IPS-18c (cell line): ENCODE data around the gene PDXDC1.
"Not testable (repeated sequence)": the region's sequence is repeated elsewhere in the genome, so short reads cannot be mapped to it uniquely, and the experiment has no call there.

Source experiments
- H3K4me3 ChIP-seq: 2 replicates; pipeline ENCODE4 v1.7.0; 2013; ENCODE audit warnings: low read depth, mild to moderate bottlenecking, low read length, moderate library complexity; ENCODE audit not compliant: insufficient read depth
- H3K9me3 ChIP-seq: one replicate; pipeline ENCODE4 v1.6.1; 2013; ENCODE audit warnings: mild to moderate bottlenecking, low read length, moderate library complexity; ENCODE audit not compliant: control insufficient read depth, insufficient read depth

The PDXDC1 gene

DNA sequence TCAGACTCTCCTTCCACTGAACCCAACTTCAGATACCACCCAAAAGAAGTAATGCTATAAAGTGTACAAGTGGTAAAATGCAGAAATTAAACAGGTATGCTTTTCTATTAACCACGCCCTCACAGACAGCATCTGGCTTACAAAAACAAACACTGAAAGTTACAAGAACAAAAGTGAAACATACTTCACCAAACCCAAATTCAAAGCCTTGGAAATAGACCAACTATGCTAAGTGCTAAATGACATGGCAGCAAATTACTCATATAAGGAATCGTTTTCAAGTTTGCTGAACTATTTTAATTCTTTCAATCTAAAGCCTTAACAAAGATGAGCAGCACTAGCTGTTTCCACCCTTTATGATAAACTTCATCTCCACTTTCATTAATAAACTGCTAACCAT, 101.3 kb downstream of the PDXDC1 start:
- H3K9me3 ChIP-seq, H3K4me3 ChIP-seq: not testable (repeated sequence)

DNA sequence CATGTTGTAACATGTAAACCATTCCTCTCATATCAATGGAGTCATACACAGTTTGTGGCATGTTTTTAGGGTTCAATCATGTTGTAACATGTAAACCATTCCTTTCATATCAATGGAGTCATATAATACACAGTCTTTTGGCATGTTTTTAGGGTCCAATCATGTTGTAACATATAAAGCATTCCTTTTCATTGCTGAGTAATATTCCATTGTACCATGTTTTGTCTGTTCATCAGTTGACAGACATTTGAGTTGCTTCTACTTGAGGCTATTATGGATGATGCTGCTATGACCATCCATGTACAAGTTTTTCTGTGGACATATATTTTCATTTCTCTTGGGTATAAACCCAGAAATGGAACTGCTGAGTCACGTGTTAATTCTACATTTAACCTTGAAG, 106.1 kb downstream of the PDXDC1 start:
- H3K9me3 ChIP-seq, H3K4me3 ChIP-seq: not testable (repeated sequence)

DNA sequence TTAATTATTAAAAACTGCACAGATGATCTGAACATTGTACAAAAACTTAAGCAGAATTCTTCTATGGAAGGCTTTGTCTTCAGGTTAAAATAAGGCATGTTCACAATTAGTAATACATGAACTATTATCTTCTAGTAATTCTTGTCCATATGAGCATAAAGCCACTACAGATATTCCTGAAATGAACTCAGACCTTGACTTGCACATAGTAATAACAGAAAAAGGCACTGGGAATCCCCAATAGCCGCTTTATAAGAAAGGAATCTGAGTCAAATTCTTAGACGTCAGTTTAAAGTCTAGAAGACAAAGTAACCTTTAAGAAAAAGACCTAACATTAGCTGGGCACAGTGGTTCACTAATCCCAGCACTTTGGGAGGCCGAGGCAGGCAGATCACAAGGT, 108.0 kb downstream of the PDXDC1 start:
- not testable (repeated sequence) for H3K4me3 ChIP-seq

DNA sequence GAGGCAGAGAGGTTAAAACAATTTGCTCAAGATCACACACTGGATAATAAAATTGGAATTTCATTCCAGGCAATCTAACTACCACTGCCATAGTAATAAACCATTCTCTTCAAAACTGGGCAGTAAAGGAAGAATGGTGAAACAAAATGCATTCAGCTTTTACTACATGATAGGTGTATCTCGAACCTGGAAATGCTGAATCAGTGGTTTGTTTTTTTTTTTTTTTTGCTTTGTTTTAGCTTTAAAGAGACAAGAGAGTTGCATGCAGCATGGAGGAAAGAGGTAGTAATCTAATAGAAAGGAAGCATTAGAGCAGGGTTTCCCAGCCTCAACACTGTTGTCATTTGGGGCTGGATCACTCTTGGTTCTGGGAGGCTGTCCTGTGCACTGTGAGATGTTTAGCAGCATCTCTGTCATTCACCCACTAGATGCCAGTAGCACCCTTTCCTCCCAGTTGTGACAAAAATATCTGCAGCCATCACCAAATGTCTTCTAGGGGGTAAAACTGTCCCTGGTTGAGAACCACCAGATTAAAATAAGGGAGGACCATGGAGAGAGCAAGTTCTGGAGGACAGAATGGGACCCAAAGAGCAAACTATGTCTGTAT, 115.9 kb downstream of the PDXDC1 start:
- not testable (repeated sequence) for H3K4me3 ChIP-seq, H3K9me3 ChIP-seq

More for the DNA sequence above, 108.0 kb downstream of the PDXDC1 start:
- not testable (repeated sequence) for H3K9me3 ChIP-seq

DNA sequence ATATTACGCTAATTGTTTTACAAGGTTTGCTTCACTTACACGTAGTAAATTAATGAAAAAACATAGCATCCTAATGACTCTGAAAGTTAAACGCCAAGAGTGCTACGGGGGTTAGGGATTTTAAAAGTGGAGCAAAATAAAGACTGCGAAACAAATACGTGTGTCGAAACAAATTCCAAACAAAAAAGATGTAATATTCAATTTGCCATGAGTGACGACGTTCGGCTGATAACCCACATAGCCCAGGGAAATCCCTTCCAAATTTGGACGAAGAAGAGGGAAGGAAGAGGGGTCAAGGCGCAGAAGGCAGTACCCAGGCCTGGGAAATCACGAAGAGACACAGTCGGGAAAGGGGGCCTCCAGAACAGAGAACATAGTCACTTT, 118.7 kb downstream of the PDXDC1 start:
- H3K4me3 ChIP-seq, result peak overlapping the region; percentile 78

DNA sequence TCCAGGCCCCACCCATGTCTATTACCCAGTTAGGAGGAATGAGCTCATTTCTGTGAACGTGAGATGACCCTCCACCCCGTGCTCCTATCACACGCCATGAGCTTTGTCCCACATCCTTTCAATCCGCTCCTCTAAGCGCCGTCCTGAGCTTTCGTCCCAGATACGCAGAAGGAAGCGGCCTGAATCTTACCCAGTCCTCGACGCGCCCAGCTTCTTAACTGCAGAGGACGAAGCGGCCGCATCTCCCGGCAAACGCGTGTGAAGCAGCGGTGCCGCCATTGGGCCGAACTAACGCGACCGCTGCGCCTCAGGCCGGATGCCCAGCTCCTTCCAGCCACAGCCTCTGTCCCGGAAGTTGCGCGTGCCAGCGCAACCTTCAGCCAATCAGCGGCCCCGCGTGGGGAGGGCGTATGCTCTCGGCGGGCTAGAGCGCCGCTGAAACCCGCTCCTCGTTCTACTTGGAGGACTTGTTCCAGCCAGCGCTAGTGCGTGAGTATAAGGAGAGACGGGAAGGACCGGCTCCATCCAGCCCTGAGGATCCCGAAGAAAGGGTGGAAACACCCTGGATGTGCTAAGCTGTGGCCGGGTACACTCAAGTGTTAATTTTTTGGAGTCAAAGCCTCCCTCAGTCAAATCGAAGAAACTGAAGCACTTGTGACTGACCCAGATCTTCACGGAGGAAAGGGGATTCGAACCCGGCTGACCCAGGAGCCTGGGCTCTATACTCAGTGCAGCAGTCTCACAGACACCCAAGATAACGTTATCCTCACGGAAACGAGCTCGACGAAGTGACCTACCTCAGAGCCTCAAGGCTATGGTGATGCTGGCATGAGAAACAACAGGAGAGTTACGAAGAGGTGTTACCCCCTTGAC, 119.4 kb downstream of the PDXDC1 start, which contains the start of gene RRN3:
RRN3 (minus strand) TSS at position 318 of the 873 bp plus-strand sequence; CDS start at position 279, 39 bp downstream.
- H3K4me3 ChIP-seq, result peak within 1 kb of the TSS; percentile 78
- H3K9me3 ChIP-seq, result not testable (repeated sequence)

More for the DNA sequence above, 118.7 kb downstream of the PDXDC1 start:
- H3K9me3 ChIP-seq, result not testable (repeated sequence)

DNA sequence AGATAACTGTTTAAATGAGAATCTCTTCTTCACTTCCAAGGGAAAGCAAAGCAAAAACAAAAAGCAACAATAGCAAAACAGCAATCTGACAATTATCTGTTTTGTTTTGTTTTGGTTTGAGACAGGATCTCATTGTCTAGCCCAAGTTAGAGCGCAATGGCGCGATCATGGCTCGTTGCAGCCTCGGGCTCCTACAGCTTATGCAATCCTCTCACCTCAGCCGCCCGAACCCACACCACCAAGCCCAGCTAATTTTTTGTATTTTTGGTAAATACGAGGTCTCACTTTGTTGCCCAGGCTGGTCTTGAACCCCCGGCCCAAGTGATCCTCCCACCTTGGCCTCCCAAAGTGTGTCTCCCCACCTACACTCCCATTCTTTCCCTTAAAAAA, 121.8 kb downstream of the PDXDC1 start:
- not testable (repeated sequence) for H3K9me3 ChIP-seq, H3K4me3 ChIP-seq

DNA sequence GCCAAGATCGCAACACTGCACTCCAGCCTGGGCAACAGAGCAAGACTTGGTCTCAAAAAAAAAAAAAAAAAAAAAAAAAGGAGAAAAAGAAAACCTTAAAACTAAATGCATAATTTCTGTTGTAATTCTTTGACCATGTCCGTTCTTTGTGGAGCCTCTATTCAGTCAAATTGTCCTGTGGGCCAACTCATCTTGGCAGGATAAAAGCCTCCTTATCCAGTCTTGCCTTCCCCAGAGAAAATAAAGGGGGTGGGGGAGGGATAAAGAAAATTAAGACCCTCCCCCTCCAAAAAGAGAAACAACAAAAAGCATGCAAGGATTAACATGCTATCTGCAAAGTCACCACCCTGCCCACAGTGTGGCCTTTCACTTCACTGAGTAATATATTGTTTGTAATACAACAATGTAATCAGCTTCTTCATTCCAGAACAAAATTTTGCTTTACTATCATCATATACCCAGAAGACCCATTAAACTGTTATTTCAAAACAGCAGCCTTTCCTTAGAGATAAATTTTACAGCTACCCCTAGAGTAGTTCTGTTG, 124.6 kb downstream of the PDXDC1 start:
- H3K4me3 ChIP-seq, H3K9me3 ChIP-seq: not testable (repeated sequence)

DNA sequence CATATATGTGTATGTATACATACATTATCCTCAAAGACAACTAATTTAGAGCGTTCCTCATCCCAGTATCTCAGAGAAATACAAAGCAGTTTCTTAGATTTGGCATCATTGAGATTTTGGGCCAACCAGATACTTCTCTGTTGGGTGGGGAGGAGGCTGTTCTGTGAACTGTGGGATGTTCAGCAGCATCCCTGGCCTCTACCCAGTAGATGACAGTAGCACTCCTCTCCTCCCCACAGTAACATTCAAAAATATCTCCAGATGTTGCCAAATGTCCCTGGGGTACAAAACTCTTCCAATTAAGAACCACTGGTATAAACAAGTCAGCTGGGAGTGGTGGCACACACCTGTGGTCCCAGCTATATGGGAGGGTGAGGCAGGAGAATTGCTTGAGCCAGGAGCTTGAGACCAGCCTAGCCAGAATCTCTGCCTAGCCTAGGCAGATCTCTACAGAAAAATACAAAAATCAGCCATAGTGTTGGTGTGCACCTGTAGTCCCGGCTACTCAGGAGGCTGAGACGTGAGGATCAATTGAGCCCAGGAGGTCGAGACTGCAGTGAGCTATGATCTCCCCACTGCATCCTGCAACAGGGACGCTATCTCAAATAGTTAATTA, 125.7 kb downstream of the PDXDC1 start:
- H3K4me3 ChIP-seq, H3K9me3 ChIP-seq: not testable (repeated sequence)

DNA sequence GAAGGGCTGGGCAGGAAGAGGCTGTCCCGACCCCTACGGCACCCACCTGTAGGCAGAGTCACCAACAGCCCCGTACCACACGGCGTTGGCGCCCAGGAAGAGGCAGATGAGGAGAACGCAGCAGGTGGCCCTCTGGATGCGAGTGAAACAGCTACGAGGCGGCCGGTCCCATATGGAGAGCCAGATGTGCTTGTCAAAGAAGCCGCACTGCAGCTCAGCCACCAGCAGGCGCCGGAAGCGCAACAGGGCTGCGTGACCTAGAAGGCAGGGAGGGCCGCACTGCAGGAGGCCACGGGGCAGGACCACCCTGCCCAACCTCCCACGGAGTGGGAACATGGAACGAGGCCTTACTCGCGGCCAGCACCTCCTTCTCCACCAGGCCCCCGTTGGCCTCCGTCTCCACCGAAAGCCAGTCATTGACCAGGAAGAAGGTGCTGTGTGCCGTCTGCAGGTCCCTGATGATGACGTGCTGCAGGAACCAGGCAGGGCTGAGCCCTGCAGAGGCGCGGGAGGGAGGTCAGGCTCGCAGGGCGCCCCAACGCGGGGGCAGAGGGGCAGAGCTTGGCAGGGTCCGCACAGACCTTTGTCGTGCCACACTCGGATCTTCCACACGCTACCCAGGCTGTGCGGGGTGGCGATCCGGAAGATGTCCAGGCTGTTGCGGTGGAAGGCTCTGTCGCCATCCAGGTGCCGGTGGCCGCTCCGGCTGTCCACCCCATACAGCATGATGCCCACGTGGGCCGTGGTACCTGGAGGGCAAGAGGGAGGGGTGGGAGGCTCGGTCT, 153.0 kb downstream of the PDXDC1 start:
- not testable (repeated sequence) for H3K9me3 ChIP-seq, H3K4me3 ChIP-seq

DNA sequence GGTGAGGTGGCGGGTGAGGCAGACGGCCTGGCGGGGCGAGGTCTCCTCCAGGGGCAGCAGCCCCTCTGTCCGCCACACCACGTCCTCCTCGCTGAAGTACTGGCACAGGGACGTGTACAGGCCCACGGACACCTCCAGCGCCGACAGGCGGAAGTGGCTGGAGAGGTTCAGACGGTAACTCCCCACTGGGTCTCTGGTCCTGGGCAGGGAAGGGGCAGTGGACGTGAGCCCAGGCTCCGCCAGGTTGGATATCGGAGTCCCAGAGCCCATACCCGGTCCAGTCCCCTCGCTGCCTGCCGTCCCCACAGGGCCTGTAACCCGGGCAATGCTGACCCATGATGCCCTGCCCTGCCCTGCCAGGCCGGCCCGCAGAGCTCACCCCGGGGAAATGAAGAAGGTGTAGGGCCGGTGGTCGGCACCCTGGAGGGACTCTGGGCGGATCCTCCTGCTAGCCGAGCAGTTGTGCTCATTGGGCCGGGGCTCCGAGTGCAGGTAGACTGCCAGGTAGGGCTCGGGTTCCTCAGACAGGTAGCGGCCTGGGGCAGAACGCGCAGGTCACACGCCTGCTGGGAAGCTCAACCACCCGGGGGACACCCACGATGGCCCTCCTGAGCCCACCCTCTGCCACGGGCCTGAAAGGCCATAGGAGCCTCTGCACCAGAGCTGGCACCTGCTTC, 155.6 kb downstream of the PDXDC1 start:
- H3K4me3 ChIP-seq, H3K9me3 ChIP-seq: not testable (repeated sequence)

DNA sequence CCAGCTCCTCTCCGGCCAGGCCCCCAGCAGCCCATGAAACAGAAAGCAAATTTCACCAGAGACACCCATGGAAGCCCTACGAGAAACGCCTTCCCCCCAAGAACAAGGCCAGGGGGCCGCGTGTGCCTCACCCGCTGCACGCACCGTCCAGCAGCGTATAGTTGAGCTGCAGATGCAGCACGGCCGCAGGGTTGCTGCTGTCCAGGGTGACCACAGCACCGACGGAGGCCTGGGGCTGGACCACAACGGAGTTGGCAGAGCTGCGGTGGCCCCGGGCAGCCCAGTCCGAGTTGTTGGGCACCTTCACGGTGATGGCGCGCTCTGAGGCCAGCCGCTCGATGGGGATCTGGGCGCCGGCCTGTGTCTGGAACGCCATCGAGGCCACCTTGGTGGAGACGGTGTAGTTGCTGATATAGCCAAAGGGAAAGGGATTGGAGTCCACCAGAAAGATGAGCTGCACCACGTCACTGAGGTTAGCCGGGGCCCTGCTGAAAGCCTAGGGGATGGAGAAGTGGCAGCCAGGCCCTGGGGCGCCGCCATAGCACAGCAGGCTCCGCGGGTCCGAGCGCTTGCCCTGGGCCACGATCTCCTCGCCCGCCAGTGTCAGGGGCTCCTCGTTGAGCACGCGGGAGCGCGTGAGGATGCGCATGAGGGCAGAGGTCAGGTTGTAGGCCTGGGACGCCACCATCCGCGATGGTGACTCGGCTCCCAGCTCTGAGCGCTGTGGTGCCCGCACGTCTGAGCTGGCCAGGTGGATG, 156.3 kb downstream of the PDXDC1 start:
- H3K9me3 ChIP-seq, H3K4me3 ChIP-seq: not testable (repeated sequence)

DNA sequence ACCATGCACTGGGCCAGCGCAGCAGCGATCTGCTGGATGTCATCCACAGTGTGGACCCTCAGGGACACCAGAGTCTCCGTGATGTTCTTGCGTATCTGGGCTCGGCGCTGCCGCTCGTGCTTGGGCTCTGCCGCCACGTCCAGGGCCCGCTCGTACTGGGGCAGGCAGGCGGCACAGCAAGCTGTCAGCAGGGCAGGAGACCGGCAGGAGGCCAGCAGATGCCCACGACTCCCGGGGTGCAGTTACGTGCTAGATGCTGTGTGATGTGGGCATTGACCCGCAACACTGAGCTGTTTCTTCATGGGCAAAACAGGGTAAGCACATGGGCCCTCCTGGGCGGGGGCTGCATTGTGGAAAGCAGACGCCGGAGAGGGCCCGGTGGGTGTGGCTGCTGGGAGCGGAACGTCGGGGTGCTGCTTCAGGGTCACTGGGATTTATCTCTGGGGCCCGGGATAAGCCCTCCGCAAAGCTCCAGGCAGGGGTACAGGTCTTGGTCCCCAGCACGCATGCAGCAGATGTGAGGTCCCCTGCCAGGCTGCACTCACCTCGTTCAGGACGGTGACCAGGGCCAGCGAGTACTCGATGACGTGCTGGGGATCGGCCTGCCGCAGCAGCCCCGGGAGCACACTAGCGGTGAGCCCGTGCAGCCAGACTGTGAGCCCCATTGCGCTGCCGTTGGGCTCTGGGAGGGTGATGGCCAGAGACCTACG, 158.0 kb downstream of the PDXDC1 start:
- H3K9me3 ChIP-seq, H3K4me3 ChIP-seq: not testable (repeated sequence)

DNA sequence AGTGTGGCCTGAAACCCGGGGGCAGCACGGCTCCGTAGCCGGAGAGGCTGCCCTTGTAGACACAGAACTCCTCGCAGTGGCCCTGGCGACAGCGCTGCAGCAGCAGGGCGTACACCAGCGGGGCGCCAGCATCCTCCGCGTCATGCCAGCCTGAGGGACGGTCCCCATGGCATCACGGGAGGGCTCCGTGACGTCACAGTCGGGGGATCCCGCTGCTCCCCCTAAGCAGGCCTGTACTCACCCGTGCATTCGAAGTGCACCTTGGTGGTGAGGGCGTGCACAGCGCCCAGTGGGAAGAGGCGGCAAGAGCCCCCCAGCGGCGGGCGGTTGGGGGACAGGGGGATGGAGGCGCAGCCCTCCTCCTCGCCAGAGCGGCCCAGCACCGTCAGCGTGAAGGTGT, 158.7 kb downstream of the PDXDC1 start:
- H3K9me3 ChIP-seq, H3K4me3 ChIP-seq: not testable (repeated sequence)

DNA sequence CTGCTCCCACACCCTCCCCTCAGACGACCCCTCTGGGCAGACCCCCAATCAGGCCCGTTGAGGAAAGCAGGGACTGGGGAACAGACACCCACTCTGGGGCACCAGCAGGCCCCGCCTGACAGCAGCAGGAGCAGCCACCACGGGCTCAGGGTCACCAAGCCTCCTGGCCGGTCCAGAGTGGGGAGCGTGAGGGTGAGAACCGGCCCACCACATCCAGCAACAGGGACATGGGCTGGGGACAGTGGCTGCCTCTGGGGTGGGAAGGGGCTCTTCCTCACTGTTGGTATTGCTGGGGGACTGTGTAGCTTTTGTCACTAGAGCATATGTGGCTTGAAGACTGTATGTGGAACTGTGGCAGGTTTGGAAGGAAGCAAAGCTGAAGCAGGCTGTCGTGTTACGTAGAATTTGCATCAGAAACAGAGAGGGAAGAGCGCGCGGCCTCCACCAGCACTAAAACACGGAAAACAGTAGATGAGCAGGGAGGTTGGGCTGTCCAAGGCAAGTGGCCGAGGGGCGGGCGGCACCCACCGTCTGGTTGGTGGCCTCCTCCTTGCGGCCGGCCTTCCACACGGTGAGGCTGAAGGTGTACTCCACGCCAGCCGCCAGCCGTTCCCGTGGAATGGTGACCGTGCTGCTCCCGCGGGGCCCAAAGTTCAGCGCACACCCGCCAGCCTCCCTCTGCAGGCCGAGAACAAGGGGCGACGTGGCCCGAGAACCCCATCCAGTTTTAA, 160.1 kb downstream of the PDXDC1 start:
- H3K9me3 ChIP-seq, H3K4me3 ChIP-seq: not testable (repeated sequence)
